ENCODE data around the gene RUBCNL.

DNA sequence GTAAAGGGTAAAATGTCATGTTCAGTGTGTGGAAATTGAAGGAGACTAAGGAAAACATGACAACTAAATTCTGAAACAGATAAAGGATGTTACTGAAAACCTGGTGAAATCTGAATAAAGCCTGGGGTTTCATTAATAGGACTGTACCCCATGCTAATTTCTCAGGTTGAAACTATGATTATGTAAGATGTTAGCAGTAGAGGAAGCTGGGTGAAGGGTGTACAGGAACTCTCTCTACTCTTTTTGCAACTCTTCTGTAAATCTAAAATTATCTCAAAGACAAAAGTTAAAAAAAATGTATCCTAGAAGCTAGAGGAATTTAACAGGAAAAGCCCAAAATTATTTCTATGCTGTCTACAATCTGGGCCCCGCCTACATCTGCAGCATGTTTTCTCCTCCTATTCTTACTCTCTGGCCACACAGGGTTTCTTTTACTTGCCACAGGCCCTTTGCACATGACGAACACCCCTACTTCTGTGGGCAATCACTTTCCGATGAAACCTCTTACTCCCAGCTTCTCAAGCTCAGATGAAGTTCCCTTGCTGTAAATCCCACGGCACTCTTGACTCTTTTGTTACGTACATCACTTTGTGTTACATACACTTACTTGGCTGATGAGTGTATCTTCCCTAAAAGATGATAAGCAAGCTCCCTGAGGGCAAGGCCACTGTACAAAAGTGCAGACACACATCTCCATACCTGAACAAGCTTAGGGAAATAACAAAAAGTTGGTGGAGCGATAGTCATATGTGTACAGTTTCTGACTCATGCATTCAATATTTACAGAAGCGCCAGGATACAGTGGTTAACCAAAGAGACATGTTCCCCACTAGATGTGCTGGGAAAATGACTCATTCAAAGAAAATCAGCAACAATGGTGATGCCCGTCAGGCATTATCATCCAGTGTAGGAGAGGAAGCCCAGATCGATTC lies 32.6 kb downstream of the RUBCNL start:
- TF ChIP-seq JUNB (IDR thresholded peaks at IDR 0.05) = peak; percentile 78
- TF ChIP-seq, protein P1, sequence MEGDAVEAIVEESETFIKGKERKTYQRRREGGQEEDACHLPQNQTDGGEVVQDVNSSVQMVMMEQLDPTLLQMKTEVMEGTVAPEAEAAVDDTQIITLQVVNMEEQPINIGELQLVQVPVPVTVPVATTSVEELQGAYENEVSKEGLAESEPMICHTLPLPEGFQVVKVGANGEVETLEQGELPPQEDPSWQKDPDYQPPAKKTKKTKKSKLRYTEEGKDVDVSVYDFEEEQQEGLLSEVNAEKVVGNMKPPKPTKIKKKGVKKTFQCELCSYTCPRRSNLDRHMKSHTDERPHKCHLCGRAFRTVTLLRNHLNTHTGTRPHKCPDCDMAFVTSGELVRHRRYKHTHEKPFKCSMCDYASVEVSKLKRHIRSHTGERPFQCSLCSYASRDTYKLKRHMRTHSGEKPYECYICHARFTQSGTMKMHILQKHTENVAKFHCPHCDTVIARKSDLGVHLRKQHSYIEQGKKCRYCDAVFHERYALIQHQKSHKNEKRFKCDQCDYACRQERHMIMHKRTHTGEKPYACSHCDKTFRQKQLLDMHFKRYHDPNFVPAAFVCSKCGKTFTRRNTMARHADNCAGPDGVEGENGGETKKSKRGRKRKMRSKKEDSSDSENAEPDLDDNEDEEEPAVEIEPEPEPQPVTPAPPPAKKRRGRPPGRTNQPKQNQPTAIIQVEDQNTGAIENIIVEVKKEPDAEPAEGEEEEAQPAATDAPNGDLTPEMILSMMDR (IDR thresholded peaks at IDR 0.05) = no peak
- no peak for TF ChIP-seq POLR2A (IDR thresholded peaks at IDR 0.05; ENCODE audit: low read length)
- peak; percentile 79 for TF ChIP-seq FOSL2 (IDR thresholded peaks at IDR 0.05)
- TF ChIP-seq FOSL2 (CRISPR knock-in tag; IDR thresholded peaks at IDR 0.05) = peak; percentile 95
- TF ChIP-seq POLR2AphosphoS2 (conservative IDR thresholded peaks at IDR 0.05; ENCODE audit: low read length) = no peak
- no peak for TF ChIP-seq ZFP36 (IDR thresholded peaks at IDR 0.05; ENCODE audit: borderline replicate concordance, partially characterized antibody)
- no peak for TF ChIP-seq RARB (CRISPR knock-in tag; IDR thresholded peaks at IDR 0.05)
- TF ChIP-seq EHMT2 (IDR thresholded peaks at IDR 0.05; ENCODE audit: low read depth) = no peak
- TF ChIP-seq RFX5 (IDR thresholded peaks at IDR 0.05) = no peak
